Testis (tissue), 2 donors: ENCODE measurements around the gene SPATA19.
A peak's percentile ranks its signal among the peaks of the same experiment; 100 is the strongest.

ENCODE experiments used
- CTCF ChIP-seq, 3 experiments: fragments of 450-650 bp in 2 of 3; fragments of 200-600 bp in 1 of 3; sonication (generic) in 1 of 3; IDR thresholded peaks; one replicate each; pipeline ENCODE4 v1.5.1; 2016 to 2019; ENCODE audit warnings: antibody characterized with exemption in 3 of 3, mild to moderate bottlenecking in 2 of 3, moderate library complexity in 1 of 3
- POLR2A ChIP-seq: fragments of 450-650 bp; IDR thresholded peaks from one replicate; pipeline ENCODE4 v1.6.1; 2017; ENCODE audit warnings: antibody characterized with exemption, mild to moderate bottlenecking, moderate library complexity

- TF ChIP-seq CTCF (IDR thresholded peaks at IDR 0.05) (peak; percentile 27 to 70 (median 50)), POLR2A (no peak)
These were observed 10.4 kb downstream of the SPATA19 start for GRCh38 chr11:133834682-133835592.
